DND-41 (cell line): ENCODE results near the gene ALG9.

Experiments used
- EZH2 ChIP-seq: IDR thresholded peaks from 3 replicates; pipeline ENCODE4 v1.6.1; 2012; ENCODE audit warnings: borderline replicate concordance, low read depth, mild to moderate bottlenecking, moderate library complexity, low read length, inconsistent platforms; ENCODE audit not compliant: severe bottlenecking
- TF ChIP-seq, protein P1 (sequence below): IDR thresholded peaks from 2 replicates; pipeline ENCODE4 v1.5.1; 2012; ENCODE audit warnings: borderline replicate concordance, low read length, moderate library complexity, mild to moderate bottlenecking; ENCODE audit not compliant: poor library complexity, severe bottlenecking; ENCODE audit errors: extremely low read depth

DNA sequence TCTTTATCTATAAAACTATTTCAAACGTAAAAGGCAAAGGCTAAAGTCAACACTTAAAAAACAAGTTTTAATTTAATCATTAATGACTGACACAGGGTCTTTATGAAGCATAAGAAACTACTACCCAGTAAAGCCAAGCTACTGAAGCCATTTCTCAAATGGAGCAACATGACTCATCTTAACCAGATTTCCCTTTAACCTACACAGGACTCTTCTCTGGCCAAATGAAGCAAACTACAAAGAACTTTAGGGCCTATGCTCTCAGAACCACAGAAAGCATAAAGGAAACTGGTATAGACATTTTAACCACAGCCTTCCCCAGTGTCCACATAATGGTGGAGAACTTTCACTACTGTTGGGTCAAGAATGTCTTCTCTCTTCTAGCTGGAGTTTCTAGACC lies 34.7 kb downstream of the ALG9 start:
- TF ChIP-seq, protein P1, sequence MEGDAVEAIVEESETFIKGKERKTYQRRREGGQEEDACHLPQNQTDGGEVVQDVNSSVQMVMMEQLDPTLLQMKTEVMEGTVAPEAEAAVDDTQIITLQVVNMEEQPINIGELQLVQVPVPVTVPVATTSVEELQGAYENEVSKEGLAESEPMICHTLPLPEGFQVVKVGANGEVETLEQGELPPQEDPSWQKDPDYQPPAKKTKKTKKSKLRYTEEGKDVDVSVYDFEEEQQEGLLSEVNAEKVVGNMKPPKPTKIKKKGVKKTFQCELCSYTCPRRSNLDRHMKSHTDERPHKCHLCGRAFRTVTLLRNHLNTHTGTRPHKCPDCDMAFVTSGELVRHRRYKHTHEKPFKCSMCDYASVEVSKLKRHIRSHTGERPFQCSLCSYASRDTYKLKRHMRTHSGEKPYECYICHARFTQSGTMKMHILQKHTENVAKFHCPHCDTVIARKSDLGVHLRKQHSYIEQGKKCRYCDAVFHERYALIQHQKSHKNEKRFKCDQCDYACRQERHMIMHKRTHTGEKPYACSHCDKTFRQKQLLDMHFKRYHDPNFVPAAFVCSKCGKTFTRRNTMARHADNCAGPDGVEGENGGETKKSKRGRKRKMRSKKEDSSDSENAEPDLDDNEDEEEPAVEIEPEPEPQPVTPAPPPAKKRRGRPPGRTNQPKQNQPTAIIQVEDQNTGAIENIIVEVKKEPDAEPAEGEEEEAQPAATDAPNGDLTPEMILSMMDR: no peak
- TF ChIP-seq EZH2: no peak
